Hematopoietic multipotent progenitor cell (in vitro differentiated cells): ENCODE data around the gene BCAS3. TPM values are rescaled to one million over a fixed set of nuclear protein-coding genes. Genes with fewer than 3 reads are reported as not detected.

Experiments used
- small RNA-seq: library from RNA; depleted of rRNA; stranded (forward); fragments of <200 nt; gene quantifications from one replicate; pipeline ENCODE3, GENCODE V24; 2012
- total RNA-seq: library from RNA; depleted of rRNA; stranded (reverse); fragments of >200 nt; gene quantifications from one replicate; pipeline ENCODE4 v1.2.3, GENCODE V29; 2012

Gene BCAS3
- total RNA-seq, 1 donor = 50.6 TPM

Small RNA genes lying within 50 kb of the gene (small RNA-seq; reads per million reads assigned to genes)
- gene RF00019 (not detected), gene RN7SL448P (not detected), gene RN7SL606P (not detected), gene RNU6-623P (not detected)

Other genes with a start within 250 kb of the BCAS3 start
- gene APPBP2, start 151.6 kb upstream of the BCAS3 start, total RNA-seq = 14.0 TPM
- 13.5 TPM for gene PPM1D, start 77.7 kb upstream of the BCAS3 start, total RNA-seq